Posterior vena cava (tissue), 2 donors: ENCODE results near the gene CLCA4. TPM values are rescaled to one million over a fixed set of nuclear protein-coding genes. Genes with fewer than 3 reads are reported as not detected.
"Not testable (repeated sequence)": the region's sequence is repeated elsewhere in the genome, so short reads cannot be mapped to it uniquely, and the experiment has no call there.

ENCODE experiments used
- DNase-seq: peaks from one replicate; pipeline ENCODE4 v3.0.0-alpha.2; 2020; ENCODE audit warnings: low spot score
- intact Hi-C, 2 donors: fragments of 100-400 bp; cut with DNase I; formaldehyde crosslinking; loops; one replicate each; pipeline versions ENCODE4 v1.14.1 to v1.14.2; 2022 to 2023
- total RNA-seq, 2 donors: library from RNA; stranded (reverse); fragmentation: NEBNext Ultra II Directional; extraction: Animal tissue kit (Norgen Biotek cat#: 25700); gene quantifications; one replicate each; pipeline ENCODE4 v1.2.1, GENCODE V29; 2021
- donor health status: DM: yes; HTN: yes; CAD: no.
- donor health status: DM: yes; HTN: yes; CAD: no.

CLCA4 gene
- total RNA-seq, 2 donors from 2014 or later = not detected

DNA sequence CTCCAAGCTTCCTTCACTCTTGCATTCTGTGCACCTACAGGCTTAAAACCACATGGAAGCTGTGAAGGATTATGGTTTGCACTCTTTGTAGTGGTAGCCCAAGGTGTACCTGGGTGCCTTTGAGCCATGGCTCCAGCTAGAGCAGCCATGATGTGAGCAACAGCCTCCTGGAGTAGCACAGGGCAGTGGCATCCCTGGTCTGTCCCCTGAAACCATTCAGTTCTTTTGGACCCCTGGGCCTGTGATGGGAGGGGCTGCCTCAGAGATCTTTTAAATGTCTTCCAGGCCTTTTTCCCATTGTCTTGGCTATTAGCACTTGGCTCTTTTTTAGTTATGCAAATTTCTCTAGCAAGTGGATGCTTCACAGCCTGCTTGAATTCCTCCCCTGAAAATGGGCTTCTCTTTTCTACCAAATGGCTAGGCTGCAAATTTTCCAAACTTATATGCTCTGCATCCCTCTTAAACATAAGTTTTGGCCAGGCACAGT is 47.4 kb downstream of the CLCA4 start:
- intact Hi-C loops = no loop called here
- DNase-seq = no peak

GRCh38 chr1:86596224-86596623 is 49.3 kb downstream of the CLCA4 start:
- intact Hi-C loops = no loop called here
- no peak for DNase-seq

GRCh38 chr1:86596741-86597290 is 49.9 kb downstream of the CLCA4 start:
- no peak for DNase-seq
- intact Hi-C loops = no loop called here

DNA sequence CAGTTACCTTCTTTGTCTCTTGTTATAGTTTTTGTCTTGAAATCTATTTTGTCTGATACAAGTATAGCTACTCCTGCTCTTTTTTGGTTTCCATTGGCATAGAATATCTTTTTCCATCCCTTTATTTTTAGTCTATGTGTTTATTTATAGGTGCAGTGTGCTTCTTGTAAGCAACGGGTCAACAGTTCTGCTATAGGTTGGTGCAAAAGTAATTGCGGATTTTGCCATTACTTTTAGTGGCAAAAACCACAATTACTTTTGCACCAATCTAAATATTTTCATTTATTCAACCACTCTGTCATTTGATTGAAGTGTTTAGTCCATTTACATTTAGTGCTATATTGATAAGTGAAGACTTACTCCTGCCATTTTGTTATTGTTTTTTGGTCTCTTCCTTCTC is 59.2 kb downstream of the CLCA4 start:
- DNase-seq = not testable (repeated sequence)

DNA sequence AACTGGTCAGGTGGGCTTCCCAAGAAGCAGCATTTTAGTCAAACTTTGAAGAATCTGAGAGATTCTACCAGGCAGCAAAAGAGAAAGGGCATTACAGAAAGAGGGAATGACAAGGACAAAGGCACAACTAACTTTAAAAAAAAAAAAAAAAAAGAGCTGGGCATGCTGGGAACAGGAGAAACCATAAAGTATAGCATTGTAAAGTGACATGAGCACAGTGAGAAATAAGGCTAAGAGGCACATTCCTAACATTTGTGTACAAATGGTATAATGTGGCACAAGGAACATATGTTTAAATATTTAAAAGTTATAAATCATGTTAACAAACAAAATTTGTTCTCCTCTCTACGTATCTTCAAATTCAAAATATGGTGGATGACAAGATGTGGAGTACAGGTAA is 69.6 kb downstream of the CLCA4 start:
- no peak for DNase-seq
- intact Hi-C loops = no loop called here

More for the DNA sequence above, 59.2 kb downstream of the CLCA4 start:
- intact Hi-C loops = not testable (repeated sequence)

GRCh38 chr1:86616871-86617270 is 70.0 kb downstream of the CLCA4 start:
- intact Hi-C loops = no loop called here
- no peak for DNase-seq

DNA sequence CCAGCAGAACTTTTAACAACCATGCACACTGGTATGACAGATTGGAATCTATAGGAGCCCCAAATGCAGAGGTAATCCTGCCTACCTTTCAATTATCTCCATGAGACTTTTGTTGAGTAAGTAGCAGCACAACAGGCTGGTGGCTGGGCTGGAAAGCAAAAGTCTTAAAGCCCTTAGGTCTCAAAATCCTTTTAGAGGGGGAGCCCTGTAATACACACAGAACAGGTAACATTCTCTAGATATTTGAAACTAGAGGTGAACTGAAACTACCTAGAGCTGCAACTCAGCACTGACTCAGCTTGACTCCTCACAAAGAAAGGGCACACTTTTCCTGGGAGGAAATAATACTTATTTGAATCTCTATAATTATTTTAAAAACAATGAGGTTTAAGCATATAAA is 71.5 kb downstream of the CLCA4 start:
- intact Hi-C loops = no loop called here
- DNase-seq = no peak

- intact Hi-C loops = no loop called here
Measured at GRCh38 chr1:86619313-86619712, 72.4 kb downstream of the CLCA4 start.

DNA sequence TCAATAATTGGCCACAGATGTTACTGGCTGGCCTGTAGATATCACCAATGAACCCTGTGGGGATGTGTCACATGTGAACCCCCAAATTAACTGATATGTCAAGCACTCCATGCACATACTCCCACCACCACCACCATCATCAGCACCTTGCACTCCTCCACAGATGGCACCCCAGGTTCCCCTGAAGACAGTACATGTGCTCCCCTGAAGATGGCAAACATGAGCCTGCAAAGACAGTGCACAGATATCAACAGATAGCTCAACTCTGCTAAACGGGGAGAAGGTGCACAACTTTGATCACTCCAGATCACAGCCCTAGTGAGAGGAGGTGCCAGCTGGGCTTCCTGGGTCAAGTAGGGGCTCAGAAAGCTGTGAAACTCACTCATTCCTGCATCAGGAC is 74.4 kb downstream of the CLCA4 start:
- intact Hi-C loops = no loop called here
- no peak for DNase-seq

More at GRCh38 chr1:86619313-86619712, 72.4 kb downstream of the CLCA4 start:
- no peak for DNase-seq

Other genes with a start within 250 kb of the CLCA4 start
- 10 to 100 TPM; 25.9 to 33.6 TPM for gene ODF2L, start 150.8 kb upstream of the CLCA4 start, total RNA-seq
- under 1 TPM; 0.10 to 0.32 TPM for gene CLCA2, start 122.9 kb upstream of the CLCA4 start, total RNA-seq
- not detected for gene CLCA1, start 78.2 kb upstream of the CLCA4 start, total RNA-seq
- 100 to 1,000 TPM; 105 to 129 TPM for gene SH3GLB1, start 157.5 kb downstream of the CLCA4 start, total RNA-seq